C4-2B (cell line): ENCODE measurements around the gene PKD2L1.

Source experiments
- ZFX ChIP-seq: fragments of 450-650 bp; IDR thresholded peaks from 2 replicates; pipeline ENCODE4 v1.6.1; 2017
- TF ChIP-seq, protein P1 (sequence below): fragments of 450-650 bp; conservative IDR thresholded peaks from 2 replicates; pipeline ENCODE4 v1.5.1; 2017; ENCODE audit warnings: mild to moderate bottlenecking

DNA sequence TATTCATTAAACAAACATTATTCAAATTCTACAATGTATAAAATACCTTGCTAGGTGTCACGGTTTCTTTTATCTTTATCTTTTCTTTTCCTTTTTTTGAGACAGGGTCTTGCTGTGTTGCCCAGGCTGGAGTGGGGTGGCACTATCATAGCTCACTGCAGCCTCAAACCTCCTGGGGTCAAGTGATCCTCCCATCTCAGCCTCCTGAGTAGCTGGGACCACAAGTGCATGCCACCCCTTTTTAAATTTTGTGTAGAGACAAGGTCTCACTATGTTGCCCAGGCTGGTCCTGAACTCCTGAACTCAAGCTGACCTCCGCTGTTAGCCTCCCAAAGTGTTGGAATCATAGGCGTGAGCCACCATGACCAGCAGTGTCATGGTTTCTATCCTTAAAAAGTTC, 25.6 kb downstream of the PKD2L1 start:
- TF ChIP-seq, protein P1, sequence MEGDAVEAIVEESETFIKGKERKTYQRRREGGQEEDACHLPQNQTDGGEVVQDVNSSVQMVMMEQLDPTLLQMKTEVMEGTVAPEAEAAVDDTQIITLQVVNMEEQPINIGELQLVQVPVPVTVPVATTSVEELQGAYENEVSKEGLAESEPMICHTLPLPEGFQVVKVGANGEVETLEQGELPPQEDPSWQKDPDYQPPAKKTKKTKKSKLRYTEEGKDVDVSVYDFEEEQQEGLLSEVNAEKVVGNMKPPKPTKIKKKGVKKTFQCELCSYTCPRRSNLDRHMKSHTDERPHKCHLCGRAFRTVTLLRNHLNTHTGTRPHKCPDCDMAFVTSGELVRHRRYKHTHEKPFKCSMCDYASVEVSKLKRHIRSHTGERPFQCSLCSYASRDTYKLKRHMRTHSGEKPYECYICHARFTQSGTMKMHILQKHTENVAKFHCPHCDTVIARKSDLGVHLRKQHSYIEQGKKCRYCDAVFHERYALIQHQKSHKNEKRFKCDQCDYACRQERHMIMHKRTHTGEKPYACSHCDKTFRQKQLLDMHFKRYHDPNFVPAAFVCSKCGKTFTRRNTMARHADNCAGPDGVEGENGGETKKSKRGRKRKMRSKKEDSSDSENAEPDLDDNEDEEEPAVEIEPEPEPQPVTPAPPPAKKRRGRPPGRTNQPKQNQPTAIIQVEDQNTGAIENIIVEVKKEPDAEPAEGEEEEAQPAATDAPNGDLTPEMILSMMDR = no peak
- TF ChIP-seq ZFX = no peak
